Heart right ventricle (tissue), 16 donors: ENCODE results near the gene RNASEH2A. TPM values are rescaled to one million over a fixed set of nuclear protein-coding genes. Genes with fewer than 3 reads are reported as not detected.
"Not testable (repeated sequence)": the region's sequence is repeated elsewhere in the genome, so short reads cannot be mapped to it uniquely, and the experiment has no call there.

Experiments used
- ATAC-seq, 8 donors: fragments of 200-7000 bp; cut with Tn5 transposase; one replicate each; pipeline ENCODE4 v1.9.1; 2020; ENCODE audit warnings: mild to moderate bottlenecking in 8 of 8, moderate library complexity in 8 of 8, moderate number of reproducible peaks in 1 of 8
- DNase-seq, 2 donors: peaks; one replicate each; pipeline ENCODE4 v3.0.0-alpha.2; 2020
- H3K27ac ChIP-seq, 10 donors: fragments of 200-600 bp; sonication (generic) in 2 of 10; one replicate each; pipeline versions ENCODE4 v1.5.0 to v1.8.0; 2020 to 2022; ENCODE audit warnings: mild to moderate bottlenecking in 3 of 10
- H3K27me3 ChIP-seq, 7 donors: fragments of 200-600 bp; one replicate each; pipeline ENCODE4 v1.8.0; 2021 to 2022; ENCODE audit warnings: mild to moderate bottlenecking in 2 of 7
- H3K36me3 ChIP-seq, 9 donors: fragments of 200-600 bp; sonication (generic) in 1 of 9; one replicate each; pipeline versions ENCODE4 v1.5.0 to v1.8.0; 2020 to 2022; ENCODE audit warnings: mild to moderate bottlenecking in 2 of 9
- H3K4me1 ChIP-seq, 9 donors: fragments of 200-600 bp; sonication (generic) in 1 of 9; one replicate each; pipeline versions ENCODE4 v1.5.0 to v1.8.0; 2020 to 2022; ENCODE audit warnings: mild to moderate bottlenecking in 4 of 9
- H3K4me3 ChIP-seq, 10 donors: fragments of 200-600 bp; sonication (generic) in 2 of 10; one replicate each; pipeline versions ENCODE4 v1.5.0 to v1.8.0; 2020 to 2022; ENCODE audit warnings: mild to moderate bottlenecking in 7 of 10, moderate library complexity in 2 of 10
- H3K9me3 ChIP-seq, 11 donors: fragments of 200-600 bp in 10 of 11; sonication (generic) in 2 of 11; one replicate each; pipeline versions ENCODE4 v1.5.0 to v1.8.0; 2013 to 2022; ENCODE audit warnings: mild to moderate bottlenecking in 2 of 11, control low read depth in 1 of 11, moderate library complexity in 1 of 11
- WGBS, 2 donors: extraction: QIAGEN DNeasy Blood & Tissue Kit; methylation state at CpG; one replicate each; pipeline ENCODE4 v1.1.7; 2013; ENCODE audit warnings: inconsistent platforms in 1 of 2; 5-methylcytosine and 5-hydroxymethylcytosine counted together
- intact Hi-C, 10 donors: fragments of 100-400 bp; cut with DNase I; formaldehyde crosslinking; loops; one replicate each; pipeline versions ENCODE4 v1.11.1 to v1.14.2; 2022
- polyA plus RNA-seq, 2 donors: library from polyadenylated mRNA; stranded (reverse); fragments of 200-250 nt; gene quantifications; one replicate each; pipeline ENCODE4 v1.2.3, GENCODE V29; 2013
- total RNA-seq, 10 donors: library from RNA; stranded (reverse); fragmentation: NEBNext Ultra II Directional in 3 of 10; extraction: Animal tissue kit (Norgen Biotek cat#: 25700) in 3 of 10; gene quantifications; one replicate each; pipeline versions ENCODE4 v1.2.1 to v1.2.4, GENCODE V29; 2021 to 2023
- TF ChIP-seq, protein P1 (sequence below), 9 donors: fragments of 200-600 bp; sonication (generic) in 2 of 9; IDR thresholded peaks; one replicate each; pipeline versions ENCODE4 v1.5.0 to v1.8.0; 2021 to 2022; ENCODE audit warnings: antibody characterized with exemption in 9 of 9, mild to moderate bottlenecking in 5 of 9, moderate library complexity in 1 of 9
- donor health status: Arrhythmogenic right ventricular cardiomyopathy.
- donor health status: ischemic (EF 13 %, LVEDD 7.1; RV severe dilation, severe dysfunction).
- donor health status: healthy with polysubstance abuse.
- donor health status: DM: no; HTN: yes; CAD: no.
- donor health status: DM: no; HTN: no; CAD: no.
- donor health status: ischemic (EF 25% LVEDD 6.9; RV normal size, moderate dysfunction).
- donor health status: ischemic (EF 25% LVEDD 5.7; RV mildly dilated, moderate dysfunction).
- donor health status: healthy.
- donor health status: DM: yes; HTN: yes; CAD: no.
- donor health status: Ischemic cardiomyopathy.
- donor health status: ischemic (EF 35%, LVEDD 5.7; RV mildly dilated, moderate dysfunction).
- donor health status: nonischemic (EF 11% LVEDD 7.7; RV severe dilation, severe dysfunction).
- donor health status: DM: yes; HTN: yes; CAD: no.
- donor health status: PGD.
- donor health status: ischemic (EF 29% LVEDD 5.4; RV normal size, mild dysfunction).
- donor health status: nonischemic (EF 23%, LVEDD 6.1; RV moderate dilation, normal function).

RNASEH2A gene
- total and polyA plus RNA-seq, 12 donors: 1.9 to 6.9 (median 4.1) TPM

DNA sequence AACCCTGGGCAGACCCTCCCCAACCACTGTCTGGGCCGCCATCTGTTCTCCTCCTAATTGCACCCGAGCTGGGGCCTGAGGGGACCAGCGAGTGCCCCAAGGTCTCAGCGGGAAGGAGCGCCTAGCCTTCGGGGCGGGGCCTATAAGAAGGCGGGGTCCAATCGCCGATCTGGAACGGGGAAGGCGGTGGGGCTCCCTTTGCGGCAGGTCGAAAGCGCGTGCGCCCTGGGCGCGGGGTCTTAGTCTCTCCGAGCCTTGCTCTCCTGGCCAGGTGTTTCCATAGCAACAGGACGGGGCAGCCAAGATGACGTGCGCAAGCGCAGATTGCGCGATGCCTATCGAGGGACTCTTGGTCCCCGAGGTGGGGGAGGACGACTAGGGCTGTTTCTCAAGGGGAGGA is 34.7 kb downstream of the RNASEH2A start:
- no peak for DNase-seq
- no peak overlapping the region for H3K27ac ChIP-seq
- no peaks in the 10 kb centered on the region for H3K9me3 ChIP-seq
- TF ChIP-seq, protein P1, sequence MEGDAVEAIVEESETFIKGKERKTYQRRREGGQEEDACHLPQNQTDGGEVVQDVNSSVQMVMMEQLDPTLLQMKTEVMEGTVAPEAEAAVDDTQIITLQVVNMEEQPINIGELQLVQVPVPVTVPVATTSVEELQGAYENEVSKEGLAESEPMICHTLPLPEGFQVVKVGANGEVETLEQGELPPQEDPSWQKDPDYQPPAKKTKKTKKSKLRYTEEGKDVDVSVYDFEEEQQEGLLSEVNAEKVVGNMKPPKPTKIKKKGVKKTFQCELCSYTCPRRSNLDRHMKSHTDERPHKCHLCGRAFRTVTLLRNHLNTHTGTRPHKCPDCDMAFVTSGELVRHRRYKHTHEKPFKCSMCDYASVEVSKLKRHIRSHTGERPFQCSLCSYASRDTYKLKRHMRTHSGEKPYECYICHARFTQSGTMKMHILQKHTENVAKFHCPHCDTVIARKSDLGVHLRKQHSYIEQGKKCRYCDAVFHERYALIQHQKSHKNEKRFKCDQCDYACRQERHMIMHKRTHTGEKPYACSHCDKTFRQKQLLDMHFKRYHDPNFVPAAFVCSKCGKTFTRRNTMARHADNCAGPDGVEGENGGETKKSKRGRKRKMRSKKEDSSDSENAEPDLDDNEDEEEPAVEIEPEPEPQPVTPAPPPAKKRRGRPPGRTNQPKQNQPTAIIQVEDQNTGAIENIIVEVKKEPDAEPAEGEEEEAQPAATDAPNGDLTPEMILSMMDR (IDR thresholded peaks at IDR 0.05): no peak
- peaks cover 16 to 100% (median 90%) of the 10 kb centered on the region in 7 donors for H3K27me3 ChIP-seq
- WGBS, 2 donors: 1 to 2% methylated on average over 29 of the region's 29 CpGs
- H3K4me3 ChIP-seq: peak overlapping the region in 8 of 10 donors; percentile 8 to 33 (median 20)
- peaks cover 0 to 22% (median 13%) of the 10 kb centered on the region in 9 donors for H3K4me1 ChIP-seq
- no peak for ATAC-seq
- no peaks in the 10 kb centered on the region for H3K36me3 ChIP-seq
- intact Hi-C loops: loop anchor here in 4 of 10 donors (5.0 to 10.0 kb wide), 3 partner anchors 34 to 74 kb away; partner anchors contain the start of genes HOOK2 (in 1 of the 4) and RNASEH2A (in 1 of the 4)

GRCh38 chr19:12842511-12842910 is 36.1 kb downstream of the RNASEH2A start:
- Histone ChIP-seq H3K27ac (no peak overlapping the region), H3K36me3 (no peaks in the 10 kb centered on the region), H3K27me3 (peaks cover 10 to 98% (median 83%) of the 10 kb centered on the region in 7 donors), H3K4me3 (no peak overlapping the region), H3K4me1 (peaks cover 0 to 26% (median 13%) of the 10 kb centered on the region in 9 donors), H3K9me3 (no peaks in the 10 kb centered on the region)
- ATAC-seq (no peak), DNase-seq (no peak)
- TF ChIP-seq, protein P1 (IDR thresholded peaks at IDR 0.05): no peak
- intact Hi-C loops: loop anchor here in 4 of 10 donors (5.0 to 10.0 kb wide), 3 partner anchors 35 to 75 kb away; partner anchors contain the start of genes HOOK2 (in 1 of the 4) and RNASEH2A (in 1 of the 4)
- WGBS, 2 donors: 93 to 96% methylated on average over 18 of the region's 18 CpGs

- Histone ChIP-seq H3K9me3 (no peaks in the 10 kb centered on the region), H3K4me1 (peaks cover 3 to 28% (median 14%) of the 10 kb centered on the region in 9 donors), H3K36me3 (no peaks in the 10 kb centered on the region), H3K27me3 (peaks cover 10 to 90% (median 75%) of the 10 kb centered on the region in 7 donors), H3K4me3 (no peak overlapping the region), H3K27ac (no peak overlapping the region)
- 75 to 80% methylated on average over 11 of the region's 11 CpGs for WGBS, 2 donors
- intact Hi-C loops: loop anchor here in 4 of 10 donors (5.0 to 10.0 kb wide), 3 partner anchors 36 to 76 kb away; partner anchors contain the start of genes HOOK2 (in 1 of the 4) and RNASEH2A (in 1 of the 4)
- DNase-seq (no peak), ATAC-seq (no peak)
- TF ChIP-seq, protein P1 (IDR thresholded peaks at IDR 0.05): no peak
Measured at GRCh38 chr19:12843328-12843727, 36.9 kb downstream of the RNASEH2A start.

GRCh38 chr19:12843999-12844732 is 37.8 kb downstream of the RNASEH2A start:
- H3K36me3 ChIP-seq: no peaks in the 10 kb centered on the region
- peaks cover 4 to 82% (median 67%) of the 10 kb centered on the region in 7 donors for H3K27me3 ChIP-seq
- no peak overlapping the region for H3K27ac ChIP-seq
- peaks cover 3 to 21% (median 9%) of the 10 kb centered on the region in 9 donors for H3K4me1 ChIP-seq
- ATAC-seq (no peak), DNase-seq (no peak)
- TF ChIP-seq, protein P1 (IDR thresholded peaks at IDR 0.05): no peak
- intact Hi-C loops: loop anchor here in 4 of 10 donors (5.0 to 10.0 kb wide), 3 partner anchors 37 to 77 kb away; partner anchors contain the start of genes HOOK2 (in 1 of the 4) and RNASEH2A (in 1 of the 4)
- H3K4me3 ChIP-seq: no peak overlapping the region
- H3K9me3 ChIP-seq: no peaks in the 10 kb centered on the region
- 82 to 86% methylated on average over 3 of the region's 3 CpGs for WGBS, 2 donors

GRCh38 chr19:12846613-12847012 is 40.2 kb downstream of the RNASEH2A start:
- H3K36me3 ChIP-seq, H3K27ac ChIP-seq, H3K4me3 ChIP-seq, H3K9me3 ChIP-seq, ATAC-seq, DNase-seq: not testable (repeated sequence)
- Histone ChIP-seq H3K27me3 (peaks cover 0 to 57% (median 42%) of the 10 kb centered on the region in 7 donors), H3K4me1 (peaks cover 0 to 10% (median 5%) of the 10 kb centered on the region in 9 donors)
- intact Hi-C loops: loop anchor here in 8 of 10 donors (2.0 to 10.0 kb wide), 9 partner anchors 72 to 284 kb away; partner anchors contain the start of gene HOOK2 (in 1 of the 8)
- 84 to 87% methylated on average over 7 of the region's 7 CpGs for WGBS, 2 donors
